Gastrocnemius medialis (tissue), 4 donors: ENCODE results near the gene TAF7. TPM values are rescaled to one million over a fixed set of nuclear protein-coding genes. Genes with fewer than 3 reads are reported as not detected.

Experiments
- ATAC-seq, 2 donors: fragments of 150-250 bp; one replicate each; pipeline ENCODE4 v1.9.1; 2016
- DNase-seq, 2 donors: peaks; one replicate each; pipeline ENCODE4 v3.0.0-alpha.2; 2019
- H3K27ac ChIP-seq, 4 donors: fragments of 200-600 bp; sonication (generic); 1 replicate in 1 of 4; 2 replicates in 3 of 4; pipeline ENCODE4 v1.5.1; 2016 to 2018; ENCODE audit warnings: mild to moderate bottlenecking in 2 of 4, moderate library complexity in 1 of 4
- H3K27me3 ChIP-seq, 3 donors: fragments of 200-600 bp; sonication (generic) in 2 of 3; 1 replicate in 1 of 3; 2 replicates in 2 of 3; pipeline versions ENCODE4 v1.5.1 to v1.6.0; 2016 to 2019; ENCODE audit warnings: mild to moderate bottlenecking in 1 of 3, moderate library complexity in 1 of 3
- H3K36me3 ChIP-seq, 2 donors: fragments of 200-600 bp; sonication (generic) in 1 of 2; one replicate each; pipeline ENCODE4 v1.5.1; 2017 to 2018
- H3K4me1 ChIP-seq, 2 donors: fragments of 200-600 bp; sonication (generic) in 1 of 2; one replicate each; pipeline ENCODE4 v1.5.1; 2016 to 2017; ENCODE audit warnings: mild to moderate bottlenecking in 2 of 2
- H3K4me3 ChIP-seq, 4 donors: fragments of 200-600 bp; sonication (generic) in 3 of 4; 1 replicate in 1 of 4; 2 replicates in 3 of 4; pipeline ENCODE4 v1.5.1; 2016 to 2019; ENCODE audit warnings: mild to moderate bottlenecking in 2 of 4
- H3K9me3 ChIP-seq, 3 donors: fragments of 200-600 bp; sonication (generic) in 2 of 3; 1 replicate in 1 of 3; 2 replicates in 2 of 3; pipeline ENCODE4 v1.5.1; 2016 to 2019
- CTCF ChIP-seq, 5 experiments: fragments of 450-650 bp in 3 of 5; fragments of 200-600 bp in 2 of 5; sonication (generic) in 2 of 5; IDR thresholded peaks in 4 of 5; conservative IDR thresholded peaks in 1 of 5; 1 replicate in 4 of 5; 2 replicates in 1 of 5; pipeline ENCODE4 v1.5.1; 2016 to 2019; ENCODE audit warnings: antibody characterized with exemption in 5 of 5, mild to moderate bottlenecking in 3 of 5, moderate library complexity in 3 of 5
- POLR2A ChIP-seq, 2 donors: fragments of 450-650 bp; IDR thresholded peaks; one replicate each; pipeline ENCODE4 v1.6.1; 2017; ENCODE audit warnings: antibody characterized with exemption in 2 of 2, mild to moderate bottlenecking in 2 of 2, moderate library complexity in 2 of 2
- in situ Hi-C, 4 donors: fragments of 200-750 bp; cut with MboI; loops; one replicate each; pipeline versions ENCODE4 v1.15.0 to v1.8.0; 2017; ENCODE audit warnings: low sequenced_read_pairs in 4 of 4
- intact Hi-C: fragments of 100-400 bp; cut with DNase I; formaldehyde crosslinking; loops from one replicate; pipeline ENCODE4 v1.15.1; 2023; ENCODE audit warnings: low total_unique reads
- total RNA-seq, 4 donors: library from RNA; depleted of rRNA; stranded (reverse); fragments of >200 nt; gene quantifications; one replicate each; pipeline versions ENCODE4 v1.1.0 to v1.2.3, GENCODE V29; 2016

The TAF7 gene
- total RNA-seq, 4 donors from 2014 or later, result 60.9 to 91.2 (median 79.8) TPM

- H3K4me1 ChIP-seq, result peaks cover 10% of the 10 kb centered on the region in 2 donors
- no peak for ATAC-seq
- H3K9me3 ChIP-seq, result peaks cover 0 to 15% (median 7%) of the 10 kb centered on the region in 3 donors
- intact Hi-C loops (no loop called here), in situ Hi-C loops (no loop called here)
- H3K36me3 ChIP-seq, result peaks cover 0 to 34% of the 10 kb centered on the region in 2 donors
- no peak overlapping the region for H3K4me3 ChIP-seq
- no peak for DNase-seq
- no peak overlapping the region for H3K27ac ChIP-seq
- TF ChIP-seq POLR2A (IDR thresholded peaks at IDR 0.05) (no peak), CTCF (IDR thresholded peaks at IDR 0.05 in 4 of 5, conservative IDR thresholded peaks at IDR 0.05 in 1 of 5) (no peak)
- H3K27me3 ChIP-seq, result no peaks in the 10 kb centered on the region
These were observed 6.9 kb downstream of the TAF7 start for GRCh38 chr5:141313711-141314110.

- in situ Hi-C loops, result no loop called here
- Histone ChIP-seq H3K27ac (no peak overlapping the region), H3K36me3 (peaks cover 0 to 4% of the 10 kb centered on the region in 2 donors), H3K4me3 (no peak overlapping the region), H3K9me3 (peaks cover 0 to 11% (median 8%) of the 10 kb centered on the region in 3 donors), H3K27me3 (no peaks in the 10 kb centered on the region), H3K4me1 (no peaks in the 10 kb centered on the region)
- no peak for DNase-seq
- no peak for TF ChIP-seq CTCF (IDR thresholded peaks at IDR 0.05 in 4 of 5, conservative IDR thresholded peaks at IDR 0.05 in 1 of 5)
- no peak for TF ChIP-seq POLR2A (IDR thresholded peaks at IDR 0.05)
- ATAC-seq, result no peak
- intact Hi-C loops, result no loop called here
These were observed 14.0 kb downstream of the TAF7 start for GRCh38 chr5:141306630-141307029.

- ATAC-seq, result no peak
- no peak within 1 kb of the TSS for H3K27ac ChIP-seq
- H3K36me3 ChIP-seq, result peaks cover 0 to 4% of the 10 kb centered on the region in 2 donors
- TF ChIP-seq CTCF (IDR thresholded peaks at IDR 0.05 in 4 of 5, conservative IDR thresholded peaks at IDR 0.05 in 1 of 5) (no peak), POLR2A (IDR thresholded peaks at IDR 0.05) (no peak)
- H3K27me3 ChIP-seq, result no peaks in the 10 kb centered on the region
- H3K9me3 ChIP-seq, result peaks cover 0 to 15% (median 12%) of the 10 kb centered on the region in 3 donors
- intact Hi-C loops (no loop called here), in situ Hi-C loops (no loop called here)
- H3K4me3 ChIP-seq, result no peak within 1 kb of the TSS
- DNase-seq, result no peak
- no peaks in the 10 kb centered on the region for H3K4me1 ChIP-seq
These were observed 16.8 kb downstream of the TAF7 start, which contains the start of gene SLC25A2 for GRCh38 chr5:141303756-141304155. TSS of gene SLC25A2 (minus strand) at chr5:141304049. CDS start at chr5:141303865, 184 bp downstream.

- H3K4me1 ChIP-seq, result no peaks in the 10 kb centered on the region
- H3K4me3 ChIP-seq, result no peak overlapping the region
- no peak overlapping the region for H3K27ac ChIP-seq
- TF ChIP-seq CTCF (IDR thresholded peaks at IDR 0.05 in 4 of 5, conservative IDR thresholded peaks at IDR 0.05 in 1 of 5) (no peak), POLR2A (IDR thresholded peaks at IDR 0.05) (no peak)
- intact Hi-C loops (no loop called here), in situ Hi-C loops (no loop called here)
- DNase-seq (no peak), ATAC-seq (no peak)
- peaks cover 0 to 7% of the 10 kb centered on the region in 2 donors for H3K36me3 ChIP-seq
- H3K27me3 ChIP-seq, result no peaks in the 10 kb centered on the region
- peaks cover 0 to 16% (median 6%) of the 10 kb centered on the region in 3 donors for H3K9me3 ChIP-seq
These were observed 22.2 kb downstream of the TAF7 start for GRCh38 chr5:141298376-141298775.

- H3K4me3 ChIP-seq, result peak overlapping the region in 1 of 4 donors; percentile 28
- ATAC-seq, result no peak
- no peak for TF ChIP-seq CTCF (IDR thresholded peaks at IDR 0.05 in 4 of 5, conservative IDR thresholded peaks at IDR 0.05 in 1 of 5)
- no peak for TF ChIP-seq POLR2A (IDR thresholded peaks at IDR 0.05)
- intact Hi-C loops (no loop called here), in situ Hi-C loops (no loop called here)
- no peaks in the 10 kb centered on the region for H3K4me1 ChIP-seq
- H3K27ac ChIP-seq, result no peak overlapping the region
- DNase-seq, result no peak
- H3K27me3 ChIP-seq, result no peaks in the 10 kb centered on the region
- no peaks in the 10 kb centered on the region for H3K36me3 ChIP-seq
- peaks cover 11 to 65% (median 17%) of the 10 kb centered on the region in 3 donors for H3K9me3 ChIP-seq
These were observed 47.7 kb downstream of the TAF7 start for GRCh38 chr5:141272906-141273305.
